DND-41 (cell line): Measurements from ENCODE around the gene GRIK4.

Experiments
- ATAC-seq: fragments of 200-7000 bp; cut with Tn5 transposase; 3 replicates; pipeline ENCODE4 v1.9.1; 2021; ENCODE audit warnings: low read depth; ENCODE audit not compliant: insufficient read depth
- DNase-seq: peaks from one replicate; pipeline ENCODE4 v3.0.0-alpha.2; 2020
- H2AFZ ChIP-seq: 2 replicates; pipeline ENCODE4 v1.6.0; 2012; ENCODE audit warnings: low read depth, low read length
- H3K27ac ChIP-seq: 2 replicates; pipeline ENCODE4 v1.5.1; 2012; ENCODE audit warnings: low read length, inconsistent platforms
- H3K27me3 ChIP-seq: fragments of 200-600 bp; sonication (generic); 2 replicates; pipeline ENCODE4 v1.6.0; 2012; ENCODE audit warnings: low read length, mild to moderate bottlenecking, inconsistent platforms; ENCODE audit not compliant: insufficient read depth, poor library complexity
- H3K36me3 ChIP-seq: 2 replicates; pipeline ENCODE4 v1.5.1; 2012; ENCODE audit warnings: low read length, inconsistent platforms; ENCODE audit not compliant: insufficient read depth
- H3K4me1 ChIP-seq: 2 replicates; pipeline ENCODE4 v1.5.1; 2012; ENCODE audit warnings: mild to moderate bottlenecking, low read length; ENCODE audit not compliant: insufficient read depth
- H3K4me2 ChIP-seq: 2 replicates; pipeline ENCODE4 v1.6.0; 2012; ENCODE audit warnings: mild to moderate bottlenecking, moderate library complexity, low read length, inconsistent platforms; ENCODE audit not compliant: insufficient read depth
- H3K4me3 ChIP-seq, 2 experiments: fragments of 200-600 bp in 1 of 2; shearing (Covaris generic) in 1 of 2; 2 replicates each; pipeline ENCODE4 v1.5.1; 2012 to 2016; ENCODE audit warnings: inconsistent platforms in 2 of 2, low read length in 2 of 2, mild to moderate bottlenecking in 2 of 2, low read depth in 1 of 2, moderate library complexity in 1 of 2
- H3K79me2 ChIP-seq: 2 replicates; pipeline ENCODE4 v1.6.0; 2012; ENCODE audit warnings: low read length, inconsistent platforms; ENCODE audit not compliant: insufficient read depth
- H3K9ac ChIP-seq: 2 replicates; pipeline ENCODE4 v1.6.0; 2012; ENCODE audit warnings: low read depth, mild to moderate bottlenecking, inconsistent platforms, low read length, moderate library complexity
- H3K9me3 ChIP-seq: 2 replicates; pipeline ENCODE4 v1.5.1; 2012; ENCODE audit warnings: low read length, moderate library complexity, mild to moderate bottlenecking, inconsistent platforms; ENCODE audit not compliant: insufficient read depth, severe bottlenecking
- H4K20me1 ChIP-seq: 2 replicates; pipeline ENCODE4 v1.6.0; 2012; ENCODE audit warnings: low read length; ENCODE audit not compliant: insufficient read depth
- EZH2 ChIP-seq: IDR thresholded peaks from 3 replicates; pipeline ENCODE4 v1.6.1; 2012; ENCODE audit warnings: borderline replicate concordance, low read depth, mild to moderate bottlenecking, moderate library complexity, low read length, inconsistent platforms; ENCODE audit not compliant: severe bottlenecking
- TF ChIP-seq, protein P1 (sequence below): IDR thresholded peaks from 2 replicates; pipeline ENCODE4 v1.5.1; 2012; ENCODE audit warnings: borderline replicate concordance, low read length, moderate library complexity, mild to moderate bottlenecking; ENCODE audit not compliant: poor library complexity, severe bottlenecking; ENCODE audit errors: extremely low read depth

GRIK4 gene

DNA sequence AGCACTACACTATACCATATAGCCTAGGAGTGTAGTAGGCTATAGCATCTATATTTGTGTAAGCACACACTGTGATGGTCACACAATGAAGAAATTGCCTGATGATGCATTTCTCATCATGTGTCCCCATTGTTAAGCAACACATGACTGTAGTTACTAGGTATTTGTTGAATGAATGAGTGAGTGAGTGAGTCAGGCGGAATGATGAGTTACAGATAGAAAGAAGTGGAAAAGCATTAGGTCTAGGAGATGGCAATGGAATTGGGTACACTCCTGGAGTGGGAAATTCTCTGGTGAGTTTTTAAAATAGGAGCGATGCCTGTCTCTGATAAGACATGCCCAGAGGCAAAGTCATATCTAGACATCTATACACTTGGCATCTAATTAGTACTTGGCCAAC lies 351.8 kb downstream of the GRIK4 start:
- H2AFZ ChIP-seq, result no peak overlapping the region
- ATAC-seq (no peak), DNase-seq (no peak)
- no peak overlapping the region for H3K27ac ChIP-seq
- H3K27me3 ChIP-seq, result peaks cover 6% of the 10 kb centered on the region
- no peak overlapping the region for H3K4me2 ChIP-seq
- no peaks in the 10 kb centered on the region for H3K9me3 ChIP-seq
- no peaks in the 10 kb centered on the region for H3K4me1 ChIP-seq
- no peaks in the 10 kb centered on the region for H3K36me3 ChIP-seq
- H3K4me3 ChIP-seq, result no peak overlapping the region
- no peaks in the 10 kb centered on the region for H3K79me2 ChIP-seq
- TF ChIP-seq, protein P1, sequence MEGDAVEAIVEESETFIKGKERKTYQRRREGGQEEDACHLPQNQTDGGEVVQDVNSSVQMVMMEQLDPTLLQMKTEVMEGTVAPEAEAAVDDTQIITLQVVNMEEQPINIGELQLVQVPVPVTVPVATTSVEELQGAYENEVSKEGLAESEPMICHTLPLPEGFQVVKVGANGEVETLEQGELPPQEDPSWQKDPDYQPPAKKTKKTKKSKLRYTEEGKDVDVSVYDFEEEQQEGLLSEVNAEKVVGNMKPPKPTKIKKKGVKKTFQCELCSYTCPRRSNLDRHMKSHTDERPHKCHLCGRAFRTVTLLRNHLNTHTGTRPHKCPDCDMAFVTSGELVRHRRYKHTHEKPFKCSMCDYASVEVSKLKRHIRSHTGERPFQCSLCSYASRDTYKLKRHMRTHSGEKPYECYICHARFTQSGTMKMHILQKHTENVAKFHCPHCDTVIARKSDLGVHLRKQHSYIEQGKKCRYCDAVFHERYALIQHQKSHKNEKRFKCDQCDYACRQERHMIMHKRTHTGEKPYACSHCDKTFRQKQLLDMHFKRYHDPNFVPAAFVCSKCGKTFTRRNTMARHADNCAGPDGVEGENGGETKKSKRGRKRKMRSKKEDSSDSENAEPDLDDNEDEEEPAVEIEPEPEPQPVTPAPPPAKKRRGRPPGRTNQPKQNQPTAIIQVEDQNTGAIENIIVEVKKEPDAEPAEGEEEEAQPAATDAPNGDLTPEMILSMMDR, result no peak
- TF ChIP-seq EZH2, result no peak
- H4K20me1 ChIP-seq, result no peaks in the 10 kb centered on the region; the same call in 1 of the 2 replicates
- H3K9ac ChIP-seq, result no peak overlapping the region

- no peaks in the 10 kb centered on the region for H3K79me2 ChIP-seq
- H2AFZ ChIP-seq, result no peak overlapping the region
- ATAC-seq, result no peak
- peaks cover 2% of the 10 kb centered on the region for H4K20me1 ChIP-seq
- H3K36me3 ChIP-seq, result no peaks in the 10 kb centered on the region
- no peak overlapping the region for H3K9ac ChIP-seq
- no peak overlapping the region for H3K4me2 ChIP-seq
- DNase-seq, result no peak
- no peaks in the 10 kb centered on the region for H3K4me1 ChIP-seq
- H3K9me3 ChIP-seq, result no peaks in the 10 kb centered on the region
- H3K27me3 ChIP-seq, result peaks cover 10% of the 10 kb centered on the region
- H3K4me3 ChIP-seq, result no peak overlapping the region
- H3K27ac ChIP-seq, result no peak overlapping the region
- TF ChIP-seq, protein P1, result no peak
- TF ChIP-seq EZH2, result no peak
Observed at GRCh38 chr11:120867024-120867423, 355.5 kb downstream of the GRIK4 start.

GRCh38 chr11:120867531-120867930 lies 356.0 kb downstream of the GRIK4 start:
- Histone ChIP-seq H3K36me3 (no peaks in the 10 kb centered on the region), H3K27ac (no peak overlapping the region), H3K4me2 (no peak overlapping the region), H3K9me3 (no peaks in the 10 kb centered on the region), H3K27me3 (peaks cover 10% of the 10 kb centered on the region), H3K4me1 (no peaks in the 10 kb centered on the region), H3K79me2 (no peaks in the 10 kb centered on the region), H4K20me1 (peaks cover 2% of the 10 kb centered on the region), H2AFZ (no peak overlapping the region), H3K4me3 (no peak overlapping the region), H3K9ac (no peak overlapping the region)
- ATAC-seq, result no peak
- no peak for DNase-seq
- TF ChIP-seq EZH2, result no peak
- TF ChIP-seq, protein P1, result no peak

- no peak for ATAC-seq
- H3K27me3 ChIP-seq, result peaks cover 11% of the 10 kb centered on the region
- H3K4me1 ChIP-seq, result no peaks in the 10 kb centered on the region
- no peak overlapping the region for H2AFZ ChIP-seq
- DNase-seq, result no peak
- H3K4me3 ChIP-seq, result no peak overlapping the region
- no peaks in the 10 kb centered on the region for H3K9me3 ChIP-seq
- no peaks in the 10 kb centered on the region for H3K79me2 ChIP-seq
- no peaks in the 10 kb centered on the region for H3K36me3 ChIP-seq
- TF ChIP-seq EZH2, result no peak
- TF ChIP-seq, protein P1, result no peak
- H3K27ac ChIP-seq, result no peak overlapping the region
- H3K4me2 ChIP-seq, result no peak overlapping the region
- H4K20me1 ChIP-seq, result peaks cover 2% of the 10 kb centered on the region
- no peak overlapping the region for H3K9ac ChIP-seq
Observed at GRCh38 chr11:120867988-120868387, 356.4 kb downstream of the GRIK4 start.
